CD4-positive, alpha-beta T cell treated with Interleukin-21 for 1 hour (primary cell): ENCODE measurements around the gene DNAJC30.

Source experiments
- DNase-seq: peaks from one replicate; pipeline ENCODE4 v3.0.0-alpha.2; 2020

Gene DNAJC30

GRCh38 chr7:73646785-73647724 is 36.2 kb downstream of the DNAJC30 start:
- DNase-seq: no peak

- no peak for DNase-seq
Observed at GRCh38 chr7:73645643-73646174, 37.5 kb downstream of the DNAJC30 start.

- DNase-seq: no peak
Observed at GRCh38 chr7:73644688-73645286, 38.5 kb downstream of the DNAJC30 start.

GRCh38 chr7:73642834-73643233 is 40.4 kb downstream of the DNAJC30 start:
- no peak for DNase-seq

- no peak for DNase-seq
Observed at GRCh38 chr7:73638911-73639310, 44.3 kb downstream of the DNAJC30 start.

DNA sequence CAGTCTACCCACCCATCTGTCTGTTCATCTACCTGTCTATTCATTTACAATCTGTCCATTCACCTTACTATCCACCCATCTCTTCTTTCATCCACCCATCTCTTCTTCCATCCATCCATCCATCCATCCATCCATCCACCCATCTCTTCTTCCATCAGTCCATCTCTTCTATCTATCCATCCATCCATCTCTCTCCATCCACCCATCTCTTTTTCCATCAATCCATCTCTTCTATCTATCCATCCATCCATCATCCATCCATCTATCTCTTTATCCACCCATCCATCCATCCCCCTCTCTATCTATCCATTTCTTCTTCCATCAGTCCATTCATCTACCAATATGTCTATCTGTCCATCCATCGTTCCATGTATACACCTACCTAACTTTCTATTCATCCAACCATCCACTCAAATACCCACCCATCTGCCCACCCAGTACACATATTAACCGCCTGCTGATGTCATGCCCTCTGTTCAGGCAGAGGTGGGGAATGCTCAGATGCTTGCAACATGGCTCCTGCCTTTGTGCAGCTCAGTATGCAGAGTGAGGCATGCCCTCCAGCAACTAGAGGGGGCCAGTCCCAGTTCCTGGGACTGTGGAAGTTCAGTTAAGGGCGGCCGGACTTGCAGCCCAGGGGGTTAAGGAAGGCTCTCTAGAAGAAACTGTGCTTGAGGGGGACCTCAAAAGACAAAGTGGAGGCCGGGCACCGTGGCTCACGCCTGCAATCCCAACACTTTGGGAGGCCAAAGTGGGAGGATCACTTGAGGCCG is 47.6 kb downstream of the DNAJC30 start:
- no peak for DNase-seq

GRCh38 chr7:73633844-73634243 is 49.4 kb downstream of the DNAJC30 start:
- no peak for DNase-seq

DNA sequence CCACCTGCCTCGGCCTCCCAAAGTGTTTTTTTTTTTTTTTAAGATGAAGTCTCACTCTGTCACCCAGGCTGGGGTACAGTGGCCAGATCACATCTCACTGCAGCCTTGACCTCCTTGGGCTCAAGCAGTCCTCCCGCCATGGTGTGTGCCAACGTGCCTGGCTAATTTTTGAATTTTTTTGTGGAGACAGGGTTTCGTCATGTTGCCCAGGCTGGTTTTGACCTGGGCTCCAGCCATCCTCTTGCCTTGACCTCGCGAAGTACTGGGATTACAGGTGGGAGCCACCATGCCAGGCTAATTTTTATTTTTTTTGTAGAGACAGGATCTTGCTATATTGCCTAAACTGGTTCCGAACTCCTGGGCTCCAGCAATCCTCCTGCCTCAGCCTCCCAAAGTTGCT is 49.9 kb downstream of the DNAJC30 start:
- DNase-seq: no peak

GRCh38 chr7:73631558-73631957 is 51.7 kb downstream of the DNAJC30 start:
- DNase-seq: no peak
